Cardiac muscle cell (in vitro differentiated cells and primary cell): ENCODE results near the gene IKZF5. TPM values are rescaled to one million over a fixed set of nuclear protein-coding genes. Genes with fewer than 3 reads are reported as not detected.

Source experiments
- DNase-seq, 2 donors: peaks; one replicate each; pipeline versions ENCODE4 v3.0.0 to v3.0.0-alpha.2; 2010 to 2017; ENCODE audit warnings: low read depth in 1 of 2, low spot score in 1 of 2
- H3K27ac ChIP-seq: fragments of 200-600 bp; sonication (generic); 2 replicates; pipeline ENCODE4 v1.5.1; 2016
- H3K27me3 ChIP-seq: fragments of 200-600 bp; sonication (generic); 2 replicates; pipeline ENCODE4 v1.6.0; 2016; ENCODE audit warnings: control low read depth
- H3K36me3 ChIP-seq: fragments of 200-600 bp; sonication (generic); 2 replicates; pipeline ENCODE4 v1.5.1; 2016; ENCODE audit warnings: control low read depth
- H3K4me1 ChIP-seq: fragments of 200-600 bp; sonication (generic); 2 replicates; pipeline ENCODE4 v1.8.1; 2017; ENCODE audit warnings: low read depth, mild to moderate bottlenecking, mixed run types
- H3K4me3 ChIP-seq: fragments of 200-600 bp; sonication (generic); 2 replicates; pipeline ENCODE4 v1.5.1; 2016; ENCODE audit warnings: mild to moderate bottlenecking
- H3K9me3 ChIP-seq: fragments of 200-600 bp; sonication (generic); 2 replicates; pipeline ENCODE4 v1.5.1; 2017; ENCODE audit warnings: low read depth, mild to moderate bottlenecking, control low read depth
- CTCF ChIP-seq: IDR thresholded peaks from 2 replicates; pipeline ENCODE4 v1.5.1; 2012; ENCODE audit warnings: low read depth, mild to moderate bottlenecking, low read length
- polyA plus RNA-seq: library from polyadenylated mRNA; unstranded; fragments of >200 nt; fragmentation: Nextera tagmentation; extraction: Ambion mirVana; gene quantifications from 2 replicates; pipeline ENCODE4 v1.2.1, GENCODE V29; 2016
- total RNA-seq: library from RNA; depleted of rRNA; stranded (reverse); fragments of >200 nt; gene quantifications from 2 replicates; pipeline ENCODE4 v1.2.3, GENCODE V29; 2016

Gene IKZF5
- total and polyA plus RNA-seq, 2 experiments from 2014 or later: 6.0 to 7.9 TPM

GRCh38 chr10:123014772-123015171 lies 6.2 kb upstream of the IKZF5 start:
- no peaks in the 10 kb centered on the region for H3K36me3 ChIP-seq
- no peak for TF ChIP-seq CTCF
- DNase-seq: no peak
- H3K4me3 ChIP-seq: no peak overlapping the region
- no peaks in the 10 kb centered on the region for H3K27me3 ChIP-seq
- H3K9me3 ChIP-seq: no peaks in the 10 kb centered on the region
- peaks cover 5% of the 10 kb centered on the region for H3K4me1 ChIP-seq
- H3K27ac ChIP-seq: no peak overlapping the region

GRCh38 chr10:123013456-123014419 lies 5.1 kb upstream of the IKZF5 start:
- Histone ChIP-seq H3K4me3 (no peak overlapping the region), H3K27ac (no peak overlapping the region), H3K27me3 (no peaks in the 10 kb centered on the region), H3K36me3 (no peaks in the 10 kb centered on the region), H3K4me1 (peaks cover 6% of the 10 kb centered on the region), H3K9me3 (no peaks in the 10 kb centered on the region)
- DNase-seq: no peak
- TF ChIP-seq CTCF: no peak

- Histone ChIP-seq H3K9me3 (no peaks in the 10 kb centered on the region), H3K4me1 (peaks cover 13% of the 10 kb centered on the region), H3K36me3 (no peaks in the 10 kb centered on the region), H3K4me3 (no peak overlapping the region), H3K27me3 (no peaks in the 10 kb centered on the region), H3K27ac (no peak overlapping the region)
- TF ChIP-seq CTCF: no peak
- no peak for DNase-seq
These were observed 3.4 kb upstream of the IKZF5 start for GRCh38 chr10:123011987-123012386.

- Histone ChIP-seq H3K4me1 (peaks cover 13% of the 10 kb centered on the region), H3K27me3 (no peaks in the 10 kb centered on the region), H3K4me3 (peak overlapping the region; percentile 88), H3K36me3 (no peaks in the 10 kb centered on the region), H3K9me3 (no peaks in the 10 kb centered on the region), H3K27ac (peak overlapping the region; percentile 58)
- TF ChIP-seq CTCF: no peak
- peak; percentile 8 to 43 for DNase-seq
These were observed 668 bp upstream of the IKZF5 start for GRCh38 chr10:123009105-123009820.

- Histone ChIP-seq H3K4me1 (peaks cover 13% of the 10 kb centered on the region), H3K27ac (peak overlapping the region; percentile 94), H3K27me3 (no peaks in the 10 kb centered on the region), H3K36me3 (no peaks in the 10 kb centered on the region), H3K9me3 (no peaks in the 10 kb centered on the region), H3K4me3 (peak overlapping the region; percentile 88)
- peak; percentile 42 to 64 for DNase-seq
- TF ChIP-seq CTCF: no peak
These were observed 839 bp downstream of the IKZF5 start for GRCh38 chr10:123007558-123008354.
